ENCODE results near the gene CACNG4.

DNA sequence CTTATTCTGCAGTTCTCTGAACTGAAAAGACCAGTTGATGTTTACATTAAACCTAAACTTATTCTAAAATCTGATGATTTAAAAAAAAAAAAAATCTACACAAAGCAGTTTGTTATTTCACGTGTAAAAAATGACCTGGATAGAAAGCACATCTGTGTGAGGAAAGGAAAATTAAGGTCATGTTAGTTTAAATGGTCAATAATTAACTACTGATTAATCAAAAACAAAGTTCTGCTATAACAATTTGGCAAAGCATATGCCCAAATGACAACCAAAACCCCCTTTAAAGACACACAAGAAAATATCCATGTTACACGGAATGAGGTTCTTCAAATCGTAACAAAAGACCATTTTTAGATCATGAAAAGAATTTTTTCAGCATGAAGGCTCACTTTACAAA is 110.3 kb downstream of the CACNG4 start:
- TF ChIP-seq, protein P1, sequence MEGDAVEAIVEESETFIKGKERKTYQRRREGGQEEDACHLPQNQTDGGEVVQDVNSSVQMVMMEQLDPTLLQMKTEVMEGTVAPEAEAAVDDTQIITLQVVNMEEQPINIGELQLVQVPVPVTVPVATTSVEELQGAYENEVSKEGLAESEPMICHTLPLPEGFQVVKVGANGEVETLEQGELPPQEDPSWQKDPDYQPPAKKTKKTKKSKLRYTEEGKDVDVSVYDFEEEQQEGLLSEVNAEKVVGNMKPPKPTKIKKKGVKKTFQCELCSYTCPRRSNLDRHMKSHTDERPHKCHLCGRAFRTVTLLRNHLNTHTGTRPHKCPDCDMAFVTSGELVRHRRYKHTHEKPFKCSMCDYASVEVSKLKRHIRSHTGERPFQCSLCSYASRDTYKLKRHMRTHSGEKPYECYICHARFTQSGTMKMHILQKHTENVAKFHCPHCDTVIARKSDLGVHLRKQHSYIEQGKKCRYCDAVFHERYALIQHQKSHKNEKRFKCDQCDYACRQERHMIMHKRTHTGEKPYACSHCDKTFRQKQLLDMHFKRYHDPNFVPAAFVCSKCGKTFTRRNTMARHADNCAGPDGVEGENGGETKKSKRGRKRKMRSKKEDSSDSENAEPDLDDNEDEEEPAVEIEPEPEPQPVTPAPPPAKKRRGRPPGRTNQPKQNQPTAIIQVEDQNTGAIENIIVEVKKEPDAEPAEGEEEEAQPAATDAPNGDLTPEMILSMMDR (conservative IDR thresholded peaks at IDR 0.05; ENCODE audit: low read length), result no peak
- no peak for TF ChIP-seq EZH2phosphoT487 (IDR thresholded peaks at IDR 0.05; ENCODE audit: borderline replicate concordance, low read depth, low read length)
